B cell (primary cell): ENCODE data around the gene RREB1. TPM values are rescaled to one million over a fixed set of nuclear protein-coding genes. Genes with fewer than 3 reads are reported as not detected.

Experiments
- ATAC-seq: fragments of 200-7000 bp; cut with Tn5 transposase; one replicate; pipeline ENCODE4 v1.10.0; 2021; ENCODE audit warnings: low read depth, mild to moderate bottlenecking, moderate number of reproducible peaks, moderate library complexity
- CTCF ChIA-PET: fragments of 350-600 bp; sonication (Branson Sonifier 250); formaldehyde crosslinking; loops from one replicate; lab custom pipeline; 2021; ENCODE audit warnings: antibody characterized with exemption, inconsistent platforms; lab: Charles Lee
- POLR2A ChIA-PET: fragments of 350-600 bp; sonication (Branson Sonifier 250); formaldehyde crosslinking; loops from one replicate; lab custom pipeline; 2021; ENCODE audit warnings: antibody characterized with exemption; lab: Charles Lee
- DNase-seq: peaks from one replicate; pipeline ENCODE4 v3.0.0; 2013
- H2AFZ ChIP-seq: 2 replicates; pipeline ENCODE4 v1.6.1; 2012; ENCODE audit warnings: mild to moderate bottlenecking, low read depth, low read length; ENCODE audit not compliant: insufficient read depth, poor library complexity, severe bottlenecking
- H3K27ac ChIP-seq, 2 donors: 1 replicate in 1 of 2; 2 replicates in 1 of 2; pipeline ENCODE4 v1.5.1; 2012 to 2013; ENCODE audit warnings: low read length in 2 of 2, mild to moderate bottlenecking in 2 of 2, moderate library complexity in 1 of 2
- H3K27me3 ChIP-seq, 4 experiments: fragments of 200-600 bp in 1 of 4; sonication (generic) in 1 of 4; replicated peaks in 1 of 4; 1 replicate in 2 of 4; 2 replicates in 2 of 4; pipeline versions ENCODE4 v1.6.1 to v1.7.0; 2013 to 2016; ENCODE audit warnings: low read length in 3 of 4, mild to moderate bottlenecking in 2 of 4, mixed read lengths in 1 of 4, moderate library complexity in 1 of 4; ENCODE audit not compliant: insufficient read depth in 4 of 4, control insufficient read depth in 3 of 4; ENCODE audit errors: control extremely low read depth in 1 of 4
- H3K36me3 ChIP-seq, 2 experiments: replicated peaks in 1 of 2; 1 replicate in 1 of 2; 2 replicates in 1 of 2; pipeline versions ENCODE4 v1.6.1 to v1.7.1; 2013; ENCODE audit warnings: low read length in 1 of 2; ENCODE audit not compliant: insufficient read depth in 2 of 2, control insufficient read depth in 1 of 2; ENCODE audit errors: control extremely low read depth in 1 of 2, extremely low read depth in 1 of 2
- H3K4me1 ChIP-seq, 2 donors: fragments of 200-600 bp in 1 of 2; sonication (generic) in 1 of 2; 1 replicate in 1 of 2; 2 replicates in 1 of 2; pipeline versions ENCODE4 v1.5.1 to v1.6.1; 2013 to 2017; ENCODE audit warnings: low read length in 2 of 2; ENCODE audit not compliant: control insufficient read depth in 2 of 2, insufficient read depth in 2 of 2
- H3K4me2 ChIP-seq: replicated peaks from 2 replicates; pipeline ENCODE3; 2012; ENCODE audit warnings: mild to moderate bottlenecking, low read depth, low read length; ENCODE audit not compliant: poor library complexity, severe bottlenecking
- H3K4me3 ChIP-seq, 5 experiments: fragments of 200-600 bp in 1 of 5; sonication (generic) in 1 of 5; 1 replicate in 3 of 5; 2 replicates in 2 of 5; pipeline versions ENCODE4 v1.5.1 to v1.7.0; 2011 to 2016; ENCODE audit warnings: low read length in 4 of 5, mild to moderate bottlenecking in 4 of 5, low read depth in 2 of 5, control low read depth in 1 of 5, moderate library complexity in 1 of 5; ENCODE audit not compliant: insufficient read depth in 1 of 5; ENCODE audit errors: control extremely low read depth in 1 of 5, extremely low read depth in 1 of 5
- H3K79me2 ChIP-seq: fragments of 200-600 bp; sonication (generic); one replicate; pipeline ENCODE4 v1.6.0; 2016; ENCODE audit warnings: low read length; ENCODE audit not compliant: control insufficient read depth, insufficient read depth
- H3K9ac ChIP-seq: fragments of 200-600 bp; sonication (generic); 2 replicates; pipeline ENCODE4 v1.6.1; 2017; ENCODE audit warnings: mild to moderate bottlenecking, low read length, moderate library complexity
- H3K9me3 ChIP-seq, 3 donors: one replicate each; pipeline versions ENCODE4 v1.6.1 to v1.7.1; 2013; ENCODE audit warnings: low read length in 2 of 3; ENCODE audit not compliant: control insufficient read depth in 2 of 3, insufficient read depth in 1 of 3; ENCODE audit errors: control extremely low read depth in 1 of 3
- H4K20me1 ChIP-seq: 2 replicates; pipeline ENCODE4 v1.6.0; 2012; ENCODE audit warnings: mild to moderate bottlenecking, low read length; ENCODE audit not compliant: insufficient read depth, control insufficient read depth, poor library complexity, severe bottlenecking
- H3K27ac Mint-ChIP-seq: one replicate; pipeline ENCODE4 v1.8.0; 2021; ENCODE audit warnings: mixed read lengths
- H3K27me3 Mint-ChIP-seq: one replicate; pipeline ENCODE4 v1.8.0; 2021; ENCODE audit warnings: mixed read lengths
- H3K4me1 Mint-ChIP-seq: one replicate; pipeline ENCODE4 v1.8.0; 2021; ENCODE audit warnings: mixed read lengths
- H3K4me3 Mint-ChIP-seq: one replicate; pipeline ENCODE4 v1.8.0; 2021; ENCODE audit warnings: mixed read lengths
- H3K9me3 Mint-ChIP-seq: one replicate; pipeline ENCODE4 v1.8.0; 2022; ENCODE audit warnings: mixed read lengths; ENCODE audit not compliant: insufficient read depth
- CTCF ChIP-seq: fragments of 200-600 bp; IDR thresholded peaks from one replicate; pipeline ENCODE4 v1.8.0; 2022; ENCODE audit warnings: antibody characterized with exemption, mild to moderate bottlenecking
- EZH2 ChIP-seq: IDR thresholded peaks from 2 replicates; pipeline ENCODE4 v1.6.1; 2012; ENCODE audit warnings: borderline replicate concordance, low read depth, mild to moderate bottlenecking, moderate library complexity, low read length; ENCODE audit not compliant: insufficient read depth, poor library complexity, severe bottlenecking
- WGBS: methylation state at CpG from one replicate; pipeline ENCODE4 v1.1.5; 2013; ENCODE audit warnings: missing lambda C conversion rate; ENCODE audit not compliant: insufficient coverage; 5-methylcytosine and 5-hydroxymethylcytosine counted together
- intact Hi-C: fragments of 100-400 bp; cut with micrococcal nuclease; formaldehyde crosslinking; loops from one replicate; pipeline ENCODE4 v1.10.0; 2022
- polyA plus RNA-seq: library from polyadenylated mRNA; depleted of rRNA; stranded (reverse); fragments of >200 nt; gene quantifications from 2 replicates; pipeline ENCODE4 v1.2.3, GENCODE V29; 2012
- total RNA-seq, 2 donors: library from RNA; stranded (reverse); fragments of 120-200 nt in 1 of 2; gene quantifications; 1 replicate in 1 of 2; 2 replicates in 1 of 2; pipeline versions ENCODE4 v1.2.3 to v1.2.4, GENCODE V29; 2013 to 2022

Gene RREB1
- total and polyA plus RNA-seq, 2 donors (not counting 1 experiment from before 2014, with no cell fraction given): 10.4 to 58.6 TPM

DNA sequence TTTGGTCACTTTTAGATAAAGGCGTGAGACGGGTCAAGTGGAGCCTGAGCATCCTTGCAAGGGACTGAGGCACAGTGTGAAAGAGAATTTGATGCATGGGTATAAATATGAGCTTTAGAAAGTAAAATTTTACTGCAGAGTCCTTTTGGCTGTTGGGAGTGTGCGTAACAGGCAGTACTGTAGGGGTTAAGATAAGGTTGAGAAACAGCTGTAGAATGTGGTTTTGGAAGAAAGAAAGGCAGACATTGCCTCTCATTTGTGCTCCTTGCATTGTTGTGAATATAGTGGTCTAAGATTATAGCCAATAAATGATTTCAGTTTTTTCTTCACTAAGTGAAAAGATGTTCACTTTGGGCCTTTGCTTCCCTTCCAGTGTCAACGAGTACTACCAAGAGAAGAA lies 73.0 kb downstream of the RREB1 start:
- H3K4me3 Mint-ChIP-seq: no peak overlapping the region
- ChIA-PET POLR2A (no interaction called here), CTCF (no interaction called here)
- Histone ChIP-seq H3K9ac (no peak overlapping the region), H3K79me2 (peaks cover 42% of the 10 kb centered on the region), H3K36me3 (peaks cover 3 to 70% of the 10 kb centered on the region in 2 experiments), H3K4me1 (no peaks in the 10 kb centered on the region), H3K27me3 (no peaks in the 10 kb centered on the region), H3K4me3 (no peak overlapping the region), H3K4me2 (no peak overlapping the region), H3K27ac (no peak overlapping the region), H2AFZ (no peak overlapping the region), H3K9me3 (no peaks in the 10 kb centered on the region), H4K20me1 (peaks cover 47% of the 10 kb centered on the region)
- peaks cover 7% of the 10 kb centered on the region for H3K4me1 Mint-ChIP-seq
- intact Hi-C loops: no loop called here
- H3K9me3 Mint-ChIP-seq: no peaks in the 10 kb centered on the region
- H3K27ac Mint-ChIP-seq: no peak overlapping the region
- DNase-seq: no peak
- H3K27me3 Mint-ChIP-seq: no peaks in the 10 kb centered on the region
- TF ChIP-seq CTCF: no peak
- TF ChIP-seq EZH2: no peak
- no peak for ATAC-seq
- WGBS: 100% methylated on average over 3 of the region's 4 CpGs

- Histone ChIP-seq H3K79me2 (peaks cover 25% of the 10 kb centered on the region), H3K4me1 (peaks cover 6 to 13% of the 10 kb centered on the region in 2 donors), H3K9me3 (no peaks in the 10 kb centered on the region), H3K4me3 (no peak overlapping the region), H3K27me3 (no peaks in the 10 kb centered on the region), H3K4me2 (no peak overlapping the region), H3K9ac (no peak overlapping the region), H2AFZ (no peak overlapping the region), H4K20me1 (peaks cover 45% of the 10 kb centered on the region), H3K36me3 (peaks cover 3 to 77% of the 10 kb centered on the region in 2 experiments), H3K27ac (no peak overlapping the region)
- ChIA-PET POLR2A (interaction anchor here (0.5 kb wide), 1 partner anchor 17 kb away, joined by 5 read pairs; no protein-coding TSS in a partner anchor), CTCF (no interaction called here)
- TF ChIP-seq CTCF (no peak), EZH2 (no peak)
- H3K9me3 Mint-ChIP-seq: no peaks in the 10 kb centered on the region
- H3K4me1 Mint-ChIP-seq: peaks cover 12% of the 10 kb centered on the region
- ATAC-seq (no peak), DNase-seq (no peak)
- 92% methylated on average over 2 of the region's 3 CpGs for WGBS
- intact Hi-C loops: no loop called here
- no peak overlapping the region for H3K4me3 Mint-ChIP-seq
- no peaks in the 10 kb centered on the region for H3K27me3 Mint-ChIP-seq
- H3K27ac Mint-ChIP-seq: no peak overlapping the region
Observed at GRCh38 chr6:7183707-7184106, 75.9 kb downstream of the RREB1 start.
